HG02981 (cell line): Measurements from ENCODE around the gene SNAPC3.

Experiments used
- ATAC-seq: cut with Tn5 transposase; IDR thresholded peaks from one replicate; pipeline ENCODE4 v1.9.1; 2021; ENCODE audit warnings: mild to moderate bottlenecking, moderate library complexity; ENCODE audit not compliant: unreplicated experiment

SNAPC3 gene

DNA sequence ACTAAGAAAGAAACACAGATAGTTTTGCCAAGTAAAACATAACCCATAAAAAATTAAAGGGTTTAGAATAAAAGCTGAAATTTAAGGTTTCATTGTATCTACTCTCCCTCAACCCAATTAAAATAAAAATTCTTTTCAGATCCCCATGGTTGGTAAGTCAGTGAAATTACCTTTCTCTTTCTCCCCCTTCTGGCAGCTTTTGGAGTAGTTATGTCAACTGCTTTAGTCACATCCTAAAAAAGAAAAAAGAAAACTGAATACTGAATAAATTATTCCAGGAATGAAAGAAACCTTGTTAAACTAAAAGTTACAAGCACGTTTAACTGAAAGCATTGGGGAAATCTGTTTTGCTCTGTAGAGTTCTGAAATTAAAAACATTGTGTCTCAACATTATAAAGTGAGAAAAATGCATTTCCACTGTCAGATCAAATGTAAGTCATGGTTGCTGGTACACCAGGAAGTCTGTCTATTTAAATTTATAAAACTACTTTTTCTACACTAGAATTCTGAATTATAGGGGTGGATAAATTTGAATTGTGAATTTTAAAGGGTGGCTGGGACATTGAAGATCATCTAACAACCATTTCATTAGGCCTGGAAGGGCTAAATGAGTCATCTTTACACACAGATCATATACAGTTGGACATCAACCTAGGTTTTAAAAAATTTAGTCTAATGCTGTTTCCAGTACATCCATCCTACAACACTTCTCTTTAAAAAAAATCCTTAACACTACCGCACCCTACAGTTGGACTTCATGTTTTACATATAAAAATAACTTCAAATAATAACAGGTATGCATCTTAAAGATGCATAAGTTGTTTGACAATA lies 63.4 kb downstream of the SNAPC3 start:
- no peak for ATAC-seq

DNA sequence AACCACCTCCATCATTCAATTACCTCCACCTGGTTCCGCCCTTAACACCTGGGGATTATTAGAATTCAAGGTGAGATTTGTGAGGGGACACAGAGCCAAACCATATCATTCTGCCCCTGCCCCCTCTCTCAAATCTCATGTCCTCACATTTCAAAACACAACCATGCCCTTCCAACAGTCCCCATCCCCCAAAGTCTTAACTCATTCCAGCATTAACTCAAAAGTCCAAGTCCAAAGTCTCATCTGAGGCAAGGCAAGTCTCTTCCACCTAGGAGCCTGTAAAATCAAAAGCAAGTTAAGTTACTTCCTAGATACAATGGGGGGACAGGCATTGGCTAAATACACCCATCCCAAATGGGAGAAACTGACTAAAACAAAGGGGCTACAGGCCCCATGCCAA lies 69.3 kb downstream of the SNAPC3 start:
- ATAC-seq, result no peak

DNA sequence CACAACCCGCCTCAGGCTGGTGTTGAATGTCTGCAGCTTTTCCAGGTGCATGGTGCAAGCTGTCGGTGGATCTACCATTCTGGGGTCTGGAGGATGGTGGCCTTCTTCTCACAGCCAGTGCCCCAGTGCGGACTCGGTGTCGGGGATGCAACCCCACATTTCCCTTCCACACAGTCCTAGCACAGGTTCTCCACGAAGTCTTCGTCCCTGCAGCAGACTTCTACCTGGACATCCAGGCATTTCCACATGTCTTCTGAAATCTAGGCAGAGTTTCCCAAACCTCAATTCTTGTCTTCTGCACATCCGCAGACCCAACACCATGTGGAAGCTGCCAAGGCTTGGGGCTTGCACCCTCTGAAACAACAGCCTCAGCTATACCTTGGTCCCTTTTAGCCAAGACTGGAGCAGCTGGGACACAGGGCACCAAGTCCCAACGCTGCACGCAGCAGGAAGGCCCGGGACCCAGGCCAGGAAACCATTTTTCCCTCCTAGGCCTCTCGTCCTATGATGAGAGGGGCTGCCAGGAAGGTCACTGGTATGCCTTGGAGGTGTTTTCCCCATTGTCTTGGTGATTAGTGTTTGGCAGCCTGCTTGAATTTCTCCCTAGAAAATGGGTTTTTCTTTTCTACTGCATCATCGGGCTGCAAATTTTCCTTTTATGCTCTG lies 69.9 kb downstream of the SNAPC3 start:
- no peak for ATAC-seq

- no peak for ATAC-seq
Measured at GRCh38 chr9:15498246-15498995, 75.7 kb downstream of the SNAPC3 start.

- ATAC-seq, result no peak
Measured at GRCh38 chr9:15499139-15499538, 76.5 kb downstream of the SNAPC3 start.

DNA sequence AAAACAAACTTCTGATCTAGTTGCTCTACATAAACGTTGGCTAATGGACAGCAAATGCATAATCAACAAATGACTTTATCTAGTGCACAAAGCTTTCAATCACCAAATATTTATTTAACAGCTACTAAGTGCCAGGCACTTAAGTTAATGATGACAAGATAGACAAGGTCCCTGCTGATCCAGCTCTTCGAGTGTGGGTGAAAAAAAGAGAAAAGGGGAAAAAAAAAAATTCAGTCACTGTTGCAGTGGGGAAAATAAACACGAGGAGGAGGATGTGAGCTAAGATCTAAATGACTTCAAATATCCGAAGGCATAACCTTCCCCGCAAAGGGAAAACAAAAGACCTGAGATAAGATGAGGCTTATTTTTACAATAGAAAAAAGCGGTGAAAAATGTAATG lies 78.5 kb downstream of the SNAPC3 start:
- no peak for ATAC-seq

GRCh38 chr9:15501803-15502202 lies 79.1 kb downstream of the SNAPC3 start:
- ATAC-seq, result no peak

DNA sequence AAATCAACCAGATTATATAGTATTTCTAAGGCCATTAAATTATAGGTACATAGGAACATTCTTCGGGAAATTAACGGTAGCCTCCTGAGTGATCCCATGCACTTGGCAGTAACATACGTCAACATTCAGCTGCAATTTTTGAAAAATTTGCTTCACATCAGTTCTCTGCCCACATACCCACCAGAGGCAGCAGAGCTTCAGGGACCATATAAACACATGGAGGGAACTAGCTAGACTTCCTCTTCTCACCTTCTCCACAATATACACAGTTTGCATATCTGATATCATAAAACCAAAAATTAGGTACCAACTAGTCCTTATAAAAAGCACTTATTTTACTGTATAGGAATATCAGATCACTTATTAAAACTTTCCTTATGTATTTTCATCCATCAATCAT lies 83.2 kb downstream of the SNAPC3 start:
- no peak for ATAC-seq

GRCh38 chr9:15509931-15510788 lies 87.5 kb downstream of the SNAPC3 start:
- peak; percentile 29 for ATAC-seq

DNA sequence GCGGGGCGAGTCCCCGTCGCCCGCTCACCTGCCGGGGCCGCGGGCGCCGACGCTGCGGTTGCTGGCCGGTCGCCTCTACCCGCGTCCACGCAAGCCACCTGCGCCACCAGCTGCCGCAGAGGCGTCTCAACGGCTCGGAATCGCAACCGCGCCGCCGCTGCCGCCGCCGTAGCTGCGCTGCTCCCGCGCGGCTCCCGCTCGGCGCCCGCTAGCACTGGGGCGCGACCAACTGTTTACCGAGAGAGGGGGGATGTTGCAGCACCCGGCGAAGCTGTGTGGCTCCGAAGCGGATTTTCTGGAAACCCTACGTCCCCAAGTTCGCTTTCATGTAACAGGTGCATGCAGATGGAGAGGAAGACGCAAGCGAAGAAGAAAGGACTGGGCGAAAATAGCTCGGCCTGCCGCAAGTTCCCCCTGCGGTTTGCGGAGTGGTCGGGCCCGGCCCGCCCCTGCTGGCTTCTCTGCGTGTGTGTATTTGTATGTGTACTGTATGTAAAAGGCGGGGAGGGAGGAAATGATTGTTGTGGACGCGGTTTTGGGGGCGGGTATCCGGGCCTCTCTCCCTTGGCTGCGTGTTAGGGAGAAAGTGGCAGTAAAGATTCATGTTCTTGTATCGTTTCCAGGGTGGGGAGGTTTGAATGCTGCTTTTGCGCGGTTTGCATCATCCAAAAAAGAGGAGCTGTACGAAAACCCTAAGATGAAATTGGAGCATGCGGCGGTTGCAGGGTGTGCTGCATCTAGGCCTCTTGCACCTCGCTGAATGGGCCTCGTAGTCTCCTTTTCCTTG lies 88.3 kb downstream of the SNAPC3 start, which contains the start of gene PSIP1:
TSS of gene PSIP1 (minus strand) at position 182 of the 787 bp plus-strand sequence. CDS start 782 bp downstream, outside the sequence.
- ATAC-seq, result peak; percentile 79
